Endothelial cell of umbilical vein (primary cell): ENCODE measurements around the gene OR9K2. TPM values are rescaled to one million over a fixed set of nuclear protein-coding genes. Genes with fewer than 3 reads are reported as not detected.

Source experiments
- BruUV-seq: library from RNA; stranded (reverse); fragments of 400-500 nt; replicated peaks from 2 replicates; lab custom pipeline; 2021; lab: Mats Ljungman, UMichigan
- CTCF ChIA-PET: fragments of 300-600, 350-600 bp; sonication (Branson Sonifier 250); formaldehyde crosslinking; loops from one replicate; lab custom pipeline; 2021; ENCODE audit warnings: antibody characterized with exemption, inconsistent platforms; lab: Charles Lee
- POLR2A ChIA-PET: fragments of 300-600, 350-600 bp; sonication (Branson Sonifier 250); formaldehyde crosslinking; loops from one replicate; lab custom pipeline; 2021; ENCODE audit warnings: antibody characterized with exemption, inconsistent platforms; lab: Charles Lee
- DNase-seq: peaks from one replicate; pipeline ENCODE4 v3.0.0-alpha.2; 2011; ENCODE audit warnings: low read depth, low spot score
- FAIRE-seq: peaks from 2 replicates; lab custom pipeline; 2011; peaks lifted over from hg19 to GRCh38; lab: Jason Lieb, UNC
- H2AFZ ChIP-seq: 2 replicates; pipeline ENCODE4 v1.6.0; 2012; ENCODE audit warnings: low read depth, low read length, control low read depth, inconsistent platforms
- H3K27ac ChIP-seq: 2 replicates; pipeline ENCODE4 v1.5.1; 2011; ENCODE audit warnings: low read depth, mild to moderate bottlenecking, control low read depth, low read length, moderate library complexity; ENCODE audit not compliant: insufficient read depth
- H3K27me3 ChIP-seq, 2 experiments: 2 replicates each; pipeline versions ENCODE4 v1.6.0 to v1.6.1; 2011; ENCODE audit warnings: low read length in 2 of 2, mixed read lengths in 1 of 2; ENCODE audit not compliant: control insufficient read depth in 2 of 2, insufficient read depth in 2 of 2
- H3K36me3 ChIP-seq, 2 experiments: 2 replicates in 1 of 2; 3 replicates in 1 of 2; pipeline ENCODE4 v1.5.1; 2011; ENCODE audit warnings: low read length in 2 of 2, mild to moderate bottlenecking in 1 of 2, moderate library complexity in 1 of 2; ENCODE audit not compliant: control insufficient read depth in 2 of 2, insufficient read depth in 2 of 2; ENCODE audit errors: extremely low read depth in 1 of 2
- H3K4me1 ChIP-seq: 3 replicates; pipeline ENCODE4 v1.5.1; 2011; ENCODE audit warnings: mild to moderate bottlenecking, low read length; ENCODE audit not compliant: control insufficient read depth, insufficient read depth; ENCODE audit errors: extremely low read depth
- H3K4me2 ChIP-seq: 2 replicates; pipeline ENCODE4 v1.6.1; 2011; ENCODE audit warnings: low read length, control low read depth, mixed read lengths; ENCODE audit not compliant: insufficient read depth
- H3K4me3 ChIP-seq, 3 experiments: fragments of 200-600 bp in 1 of 3; sonication (generic), shearing (Covaris generic) in 1 of 3; replicated peaks in 1 of 3; 2 replicates each; pipeline ENCODE4 v1.5.1; 2011 to 2016; ENCODE audit warnings: control low read depth in 3 of 3, low read length in 3 of 3, mild to moderate bottlenecking in 2 of 3, inconsistent platforms in 1 of 3, low read depth in 1 of 3, moderate library complexity in 1 of 3; ENCODE audit not compliant: insufficient read depth in 1 of 3
- H3K79me2 ChIP-seq: 2 replicates; pipeline ENCODE4 v1.6.0; 2012; ENCODE audit warnings: low read length, inconsistent platforms; ENCODE audit not compliant: control insufficient read depth, insufficient read depth
- H3K9ac ChIP-seq: replicated peaks from 2 replicates; pipeline ENCODE3; 2011; ENCODE audit warnings: low read length, control low read depth; ENCODE audit not compliant: insufficient read depth; ENCODE audit errors: extremely low read depth
- H3K9me1 ChIP-seq: replicated peaks from 3 replicates; pipeline ENCODE4 v1.6.0; 2011; ENCODE audit warnings: mild to moderate bottlenecking, low read length; ENCODE audit not compliant: control insufficient read depth, insufficient read depth; ENCODE audit errors: extremely low read depth
- H3K9me3 ChIP-seq: replicated peaks from 2 replicates; pipeline ENCODE4 v1.5.1; 2012; ENCODE audit warnings: low read length, inconsistent platforms; ENCODE audit not compliant: control insufficient read depth, insufficient read depth
- H4K20me1 ChIP-seq: replicated peaks from 2 replicates; pipeline ENCODE3; 2011; ENCODE audit warnings: mild to moderate bottlenecking, low read length; ENCODE audit not compliant: control insufficient read depth, insufficient read depth; ENCODE audit errors: extremely low read depth
- CTCF ChIP-seq, 2 donors: IDR thresholded peaks; 1 replicate in 1 of 2; 2 replicates in 1 of 2; pipeline ENCODE4 v1.5.1; 2011; ENCODE audit warnings: low read length in 2 of 2, mild to moderate bottlenecking in 2 of 2, moderate library complexity in 2 of 2, control low read depth in 1 of 2, inconsistent platforms in 1 of 2, low read depth in 1 of 2; ENCODE audit not compliant: insufficient read depth in 1 of 2; ENCODE audit errors: extremely low read depth in 1 of 2
- EZH2 ChIP-seq: IDR thresholded peaks from 2 replicates; pipeline ENCODE4 v1.6.1; 2012; ENCODE audit warnings: borderline replicate concordance, low read depth, mild to moderate bottlenecking, moderate library complexity, low read length, inconsistent platforms; ENCODE audit not compliant: severe bottlenecking
- FOS ChIP-seq: IDR thresholded peaks from 2 replicates; pipeline ENCODE4 v1.6.1; 2011; ENCODE audit warnings: mild to moderate bottlenecking, low read length, moderate library complexity, borderline replicate concordance; ENCODE audit not compliant: insufficient read depth
- GATA2 ChIP-seq: IDR thresholded peaks from 2 replicates; pipeline ENCODE4 v1.7.0; 2011; ENCODE audit warnings: low read depth, mild to moderate bottlenecking, moderate library complexity, mixed read lengths, low read length; ENCODE audit not compliant: insufficient read length, insufficient read depth
- JUN ChIP-seq: IDR thresholded peaks from 2 replicates; pipeline ENCODE4 v1.6.1; 2011; ENCODE audit warnings: borderline replicate concordance, low read depth; ENCODE audit not compliant: insufficient read length, insufficient read depth
- MAX ChIP-seq: IDR thresholded peaks from 2 replicates; pipeline ENCODE4 v1.6.1; 2011; ENCODE audit not compliant: insufficient read depth, insufficient read length
- MYC ChIP-seq: IDR thresholded peaks from one replicate; pipeline ENCODE4 v1.6.1; 2011; ENCODE audit warnings: mild to moderate bottlenecking, low read depth, low read length
- POLR2A ChIP-seq: IDR thresholded peaks from 2 replicates; pipeline ENCODE4 v1.6.1; 2012; ENCODE audit warnings: low read depth, mild to moderate bottlenecking, control low read depth, low read length
- POLR2AphosphoS5 ChIP-seq: IDR thresholded peaks from 2 replicates; pipeline ENCODE4 v1.6.1; 2012; ENCODE audit warnings: low read depth, mild to moderate bottlenecking, control low read depth, low read length, moderate library complexity; ENCODE audit not compliant: insufficient read depth
- dilution Hi-C: fragments of 300-500 bp; cut with MboI; formaldehyde crosslinking; loops from one replicate; pipeline ENCODE4 v1.15.0; 2019; ENCODE audit warnings: low sequenced_read_pairs; ENCODE audit not compliant: extremely low pct_ligation_motif_present
- intact Hi-C: fragments of 100-400 bp; cut with micrococcal nuclease; formaldehyde crosslinking; loops from one replicate; pipeline ENCODE4 v1.10.0; 2022
- polyA plus RNA-seq, 4 experiments: library from polyadenylated mRNA; depleted of rRNA in 3 of 4; stranded (reverse) in 3 of 4; unstranded in 1 of 4; fragments of >200 nt; gene quantifications; 2 replicates each; pipeline versions ENCODE4 v1.2.1 to v1.2.3, GENCODE V29; 2011 to 2012; ENCODE audit warnings: missing spikeins in 1 of 4
- total RNA-seq: library from RNA; stranded (reverse); gene quantifications from 2 replicates; pipeline ENCODE4 v1.2.3, GENCODE V29; 2021

Gene OR9K2
- total and polyA plus RNA-seq, 2 donors (not counting 3 experiments of a cell fraction or from before 2014, with no cell fraction given) = not detected

DNA sequence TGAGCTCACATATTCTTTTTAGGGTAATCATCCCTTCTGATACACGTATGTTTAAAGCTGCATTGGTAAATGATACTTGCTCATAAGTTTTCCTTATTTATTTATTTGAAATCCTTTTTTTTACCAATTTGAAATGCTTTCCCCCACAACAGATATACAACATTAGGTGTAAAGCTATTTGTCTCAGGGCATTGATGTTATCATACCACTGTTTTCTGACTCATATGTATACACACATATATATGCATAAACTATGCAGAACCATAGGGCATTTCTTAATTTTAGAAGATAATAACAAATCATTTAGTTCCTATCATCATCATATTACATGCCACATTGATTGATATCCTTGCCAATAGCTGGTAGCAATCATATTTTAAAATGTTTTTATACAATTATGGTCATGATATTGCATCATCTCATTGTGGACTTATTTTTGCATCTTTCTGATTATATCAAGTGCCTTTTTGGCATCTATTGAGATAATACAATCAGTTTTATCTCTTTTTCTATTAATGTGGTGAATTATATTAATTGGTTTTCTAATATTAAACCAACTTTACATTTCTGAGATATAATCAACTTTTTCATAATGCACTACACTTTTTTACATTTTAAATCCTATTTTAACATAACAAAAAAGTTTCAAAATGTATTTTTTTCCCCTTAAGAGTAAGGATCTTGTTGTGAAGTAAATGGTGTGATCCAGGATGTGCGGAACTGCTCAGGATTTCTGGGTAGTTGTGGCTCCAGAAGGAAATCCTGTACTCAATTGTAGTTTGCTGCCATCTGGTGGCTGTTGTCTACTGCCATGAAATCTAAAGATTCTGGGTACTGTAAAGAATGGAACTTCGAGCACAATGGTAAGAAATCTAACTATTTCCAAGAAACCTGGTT lies 16.7 kb downstream of the OR9K2 start:
- intact Hi-C loops = loop anchor here (1.0 kb wide), 1 partner anchor 150 kb away; no protein-coding TSS in a partner anchor
- Histone ChIP-seq H3K9me3 (no peaks in the 10 kb centered on the region), H4K20me1 (no peaks in the 10 kb centered on the region), H3K36me3 (no peaks in the 10 kb centered on the region), H3K27ac (no peak overlapping the region), H3K4me1 (no peaks in the 10 kb centered on the region), H2AFZ (no peak overlapping the region), H3K4me2 (no peak overlapping the region), H3K79me2 (no peaks in the 10 kb centered on the region), H3K9me1 (no peaks in the 10 kb centered on the region), H3K27me3 (no peaks in the 10 kb centered on the region), H3K9ac (no peak overlapping the region), H3K4me3 (no peak overlapping the region)
- TF ChIP-seq CTCF (IDR thresholded peaks at IDR 0.05; ENCODE audit: extremely low read depth in 1 of 2, insufficient read depth in 1 of 2, low read depth in 1 of 2, low read length in 2 of 2) (peak; percentile 56 to 60), MYC (no peak)
- dilution Hi-C loops = no loop called here
- FAIRE-seq = peak; percentile 69
- no TSS peak for BruUV-seq
- ChIA-PET CTCF (interaction anchor here (0.7 to 1.3 kb wide), 11 partner anchors 8 to 441 kb away, joined by 3 to 28 read pairs (median 4); no protein-coding TSS in a partner anchor), POLR2A (no interaction called here)
- DNase-seq = peak; percentile 47

GRCh38 chr12:55143566-55143870 lies 17.3 kb downstream of the OR9K2 start:
- Histone ChIP-seq H3K4me3 (no peak overlapping the region), H3K9me1 (no peaks in the 10 kb centered on the region), H2AFZ (no peak overlapping the region), H3K36me3 (no peaks in the 10 kb centered on the region), H3K27me3 (no peaks in the 10 kb centered on the region), H3K4me1 (no peaks in the 10 kb centered on the region), H3K9ac (no peak overlapping the region), H3K9me3 (no peaks in the 10 kb centered on the region), H3K27ac (no peak overlapping the region), H3K79me2 (no peaks in the 10 kb centered on the region), H4K20me1 (no peaks in the 10 kb centered on the region), H3K4me2 (no peak overlapping the region)
- DNase-seq (no peak), FAIRE-seq (no peak)
- CTCF ChIA-PET = interaction anchor here (1.1 kb wide), 1 partner anchor 150 kb away, joined by 8 read pairs; no protein-coding TSS in a partner anchor
- dilution Hi-C loops = no loop called here
- no TSS peak for BruUV-seq
- POLR2A ChIA-PET = no interaction called here
- intact Hi-C loops = loop anchor here (1.0 kb wide), 1 partner anchor 150 kb away; no protein-coding TSS in a partner anchor
- TF ChIP-seq EZH2 = no peak
- no peak for TF ChIP-seq POLR2AphosphoS5
- no peak for TF ChIP-seq POLR2A
- no peak for TF ChIP-seq GATA2
- TF ChIP-seq FOS = no peak
- TF ChIP-seq JUN = no peak
- no peak for TF ChIP-seq MYC
- TF ChIP-seq MAX = no peak
